ENCODE measurements around the gene PWWP2B.
"Not testable (repeated sequence)": the region's sequence is repeated elsewhere in the genome, so short reads cannot be mapped to it uniquely, and the experiment has no call there.

Gene PWWP2B

DNA sequence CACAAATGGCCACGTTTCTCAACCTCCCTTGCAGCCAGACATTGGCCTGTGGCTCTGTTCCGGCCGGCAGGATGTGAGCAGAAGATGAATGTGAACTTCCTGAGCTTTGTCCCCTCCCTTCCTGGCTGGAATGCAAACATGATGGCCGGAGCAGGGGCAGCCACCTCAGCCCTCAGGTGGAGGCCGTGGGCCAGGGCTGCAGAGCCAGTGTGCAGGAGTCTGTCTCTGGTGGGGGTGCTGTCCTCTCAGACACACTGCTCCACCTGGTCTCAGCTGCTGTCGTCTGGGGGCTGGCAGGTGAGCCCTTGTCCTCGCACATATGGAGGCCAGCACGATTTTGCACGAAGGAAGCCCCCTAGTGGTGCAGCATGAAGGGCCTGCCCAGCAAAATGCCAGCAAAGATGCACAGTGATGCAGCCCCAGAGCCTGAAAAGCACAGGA is 25.3 kb upstream of the PWWP2B start:
- Histone ChIP-seq H3K27me3 (ENCODE audit: control insufficient read depth, insufficient read depth, low read length) (no peaks in the 10 kb centered on the region), H3K4me1 (ENCODE audit: control insufficient read depth, insufficient read depth, low read length) (peaks cover 2% of the 10 kb centered on the region; the same call in 1 of the 2 replicates), H3K4me3 (ENCODE audit: low read length) (no peak overlapping the region), H3K36me3 (ENCODE audit: control insufficient read depth, insufficient read depth, low read length) (no peaks in the 10 kb centered on the region), H3K9me3 (ENCODE audit: control insufficient read depth, insufficient read depth, low read length) (no peaks in the 10 kb centered on the region), H3K27ac (ENCODE audit: low read length) (no peak overlapping the region)
- no CpG with 5 or more reads among the region's 9 CpGs for WGBS (ENCODE audit: insufficient coverage, insufficient read length)
- no peak for DNase-seq (ENCODE audit: low read depth, low spot score)

- no peak for DNase-seq (ENCODE audit: low read depth, low spot score)
- Histone ChIP-seq H3K4me1 (ENCODE audit: control insufficient read depth, insufficient read depth, low read length) (peaks cover 2% of the 10 kb centered on the region; the same call in 1 of the 2 replicates), H3K36me3 (ENCODE audit: control insufficient read depth, insufficient read depth, low read length) (no peaks in the 10 kb centered on the region), H3K27ac (ENCODE audit: low read length) (no peak overlapping the region), H3K4me3 (ENCODE audit: low read length) (no peak overlapping the region), H3K9me3 (ENCODE audit: control insufficient read depth, insufficient read depth, low read length) (no peaks in the 10 kb centered on the region), H3K27me3 (ENCODE audit: control insufficient read depth, insufficient read depth, low read length) (no peaks in the 10 kb centered on the region)
- no CpG with 5 or more reads among the region's 16 CpGs for WGBS (ENCODE audit: insufficient coverage, insufficient read length)
These were observed 24.4 kb upstream of the PWWP2B start for GRCh38 chr10:132372516-132373095.

DNA sequence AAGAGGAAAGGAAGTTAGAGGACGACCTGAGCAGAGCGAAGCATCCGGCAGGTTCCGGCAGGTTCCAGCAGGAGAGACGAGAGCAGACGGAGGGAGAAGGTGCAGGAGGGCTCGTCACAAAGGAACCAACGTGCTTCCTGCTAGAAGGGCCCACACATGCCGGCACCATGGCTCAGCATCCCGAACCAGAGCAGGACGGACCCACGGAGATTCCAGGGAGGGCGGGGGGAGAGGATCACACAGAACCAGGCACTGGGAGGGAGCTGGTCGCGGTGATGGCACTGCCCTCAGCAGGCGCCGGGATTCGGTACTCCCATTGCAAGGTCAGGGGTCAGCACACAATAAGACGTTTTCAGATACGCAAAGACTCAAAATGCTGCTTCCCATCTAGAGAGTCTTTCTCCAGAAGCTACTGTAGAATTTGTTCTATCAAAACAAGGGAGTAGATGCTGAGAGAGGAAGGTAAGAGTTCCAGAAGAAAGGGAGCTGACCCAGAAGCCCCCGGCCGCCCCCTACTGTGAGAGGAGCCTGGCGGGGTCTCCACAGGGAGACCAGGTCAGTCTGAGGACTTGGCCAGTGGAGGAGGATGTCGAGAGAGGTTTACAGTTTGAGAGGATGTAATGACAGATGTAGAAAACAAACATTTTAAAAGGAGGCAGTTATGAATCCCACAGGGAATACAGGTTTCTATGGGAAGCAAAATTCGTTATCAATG is 23.6 kb upstream of the PWWP2B start:
- Histone ChIP-seq H3K4me3 (ENCODE audit: low read length) (no peak overlapping the region), H3K9me3 (ENCODE audit: control insufficient read depth, insufficient read depth, low read length) (no peaks in the 10 kb centered on the region), H3K27ac (ENCODE audit: low read length) (no peak overlapping the region), H3K4me1 (ENCODE audit: control insufficient read depth, insufficient read depth, low read length) (peaks cover 2% of the 10 kb centered on the region; the same call in 1 of the 2 replicates), H3K27me3 (ENCODE audit: control insufficient read depth, insufficient read depth, low read length) (no peaks in the 10 kb centered on the region), H3K36me3 (ENCODE audit: control insufficient read depth, insufficient read depth, low read length) (no peaks in the 10 kb centered on the region)
- no CpG with 5 or more reads among the region's 25 CpGs for WGBS (ENCODE audit: insufficient coverage, insufficient read length)
- DNase-seq (ENCODE audit: low read depth, low spot score), result no peak

GRCh38 chr10:132374176-132374575 is 22.8 kb upstream of the PWWP2B start:
- no CpG with 5 or more reads among the region's 8 CpGs for WGBS (ENCODE audit: insufficient coverage, insufficient read length)

DNA sequence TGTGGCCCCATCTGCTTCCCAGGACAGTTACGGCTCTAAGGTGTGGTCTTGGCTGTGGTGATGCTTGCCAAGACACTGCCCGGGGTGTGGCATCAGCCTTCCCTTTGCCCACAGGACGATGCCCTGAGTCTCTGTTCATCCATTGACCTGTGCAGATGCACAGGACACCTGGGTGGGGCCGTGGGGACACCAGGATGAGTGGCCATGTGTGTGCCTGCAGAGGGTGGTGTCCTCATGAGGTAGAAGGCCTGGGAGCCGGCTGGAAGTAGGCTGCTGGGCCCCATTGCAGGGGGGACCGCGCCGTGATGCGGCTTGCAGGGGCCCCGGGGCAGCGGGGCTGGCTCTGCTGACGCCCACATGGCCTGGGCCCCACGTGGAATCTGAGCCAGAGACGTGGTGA is 22.4 kb upstream of the PWWP2B start:
- Histone ChIP-seq H3K9me3 (ENCODE audit: control insufficient read depth, insufficient read depth, low read length) (no peaks in the 10 kb centered on the region), H3K27ac (ENCODE audit: low read length) (no peak overlapping the region), H3K36me3 (ENCODE audit: control insufficient read depth, insufficient read depth, low read length) (no peaks in the 10 kb centered on the region), H3K27me3 (ENCODE audit: control insufficient read depth, insufficient read depth, low read length) (no peaks in the 10 kb centered on the region), H3K4me3 (ENCODE audit: low read length) (no peak overlapping the region), H3K4me1 (ENCODE audit: control insufficient read depth, insufficient read depth, low read length) (no peaks in the 10 kb centered on the region)
- WGBS (ENCODE audit: insufficient coverage, insufficient read length), result no CpG with 5 or more reads among the region's 14 CpGs
- no peak for DNase-seq (ENCODE audit: low read depth, low spot score)

More at GRCh38 chr10:132374176-132374575, 22.8 kb upstream of the PWWP2B start:
- Histone ChIP-seq H3K27ac (ENCODE audit: low read length) (no peak overlapping the region), H3K9me3 (ENCODE audit: control insufficient read depth, insufficient read depth, low read length) (no peaks in the 10 kb centered on the region), H3K4me1 (ENCODE audit: control insufficient read depth, insufficient read depth, low read length) (peaks cover 2% of the 10 kb centered on the region; the same call in 1 of the 2 replicates), H3K36me3 (ENCODE audit: control insufficient read depth, insufficient read depth, low read length) (no peaks in the 10 kb centered on the region), H3K27me3 (ENCODE audit: control insufficient read depth, insufficient read depth, low read length) (no peaks in the 10 kb centered on the region), H3K4me3 (ENCODE audit: low read length) (no peak overlapping the region)
- DNase-seq (ENCODE audit: low read depth, low spot score), result no peak

- H3K36me3 ChIP-seq (ENCODE audit: control insufficient read depth, insufficient read depth, low read length), result no peaks in the 10 kb centered on the region
- H3K9me3 ChIP-seq (ENCODE audit: control insufficient read depth, insufficient read depth, low read length), result no peaks in the 10 kb centered on the region
- H3K4me3 ChIP-seq (ENCODE audit: low read length), result no peak overlapping the region
- no peak for DNase-seq (ENCODE audit: low read depth, low spot score)
- H3K27ac ChIP-seq (ENCODE audit: low read length), result no peak overlapping the region
- no peaks in the 10 kb centered on the region for H3K4me1 ChIP-seq (ENCODE audit: control insufficient read depth, insufficient read depth, low read length)
- WGBS (ENCODE audit: insufficient coverage, insufficient read length), result no CpG with 5 or more reads among the region's 26 CpGs
- no peaks in the 10 kb centered on the region for H3K27me3 ChIP-seq (ENCODE audit: control insufficient read depth, insufficient read depth, low read length)
These were observed 21.7 kb upstream of the PWWP2B start for GRCh38 chr10:132375116-132375794.

GRCh38 chr10:132375795-132376297 is 21.2 kb upstream of the PWWP2B start:
- Histone ChIP-seq H3K9me3 (ENCODE audit: control insufficient read depth, insufficient read depth, low read length) (no peaks in the 10 kb centered on the region), H3K27me3 (ENCODE audit: control insufficient read depth, insufficient read depth, low read length) (no peaks in the 10 kb centered on the region), H3K4me1 (ENCODE audit: control insufficient read depth, insufficient read depth, low read length) (no peaks in the 10 kb centered on the region), H3K36me3 (ENCODE audit: control insufficient read depth, insufficient read depth, low read length) (no peaks in the 10 kb centered on the region), H3K4me3 (ENCODE audit: low read length) (no peak overlapping the region), H3K27ac (ENCODE audit: low read length) (no peak overlapping the region)
- no CpG with 5 or more reads among the region's 4 CpGs for WGBS (ENCODE audit: insufficient coverage, insufficient read length)
- no peak for DNase-seq (ENCODE audit: low read depth, low spot score)

DNA sequence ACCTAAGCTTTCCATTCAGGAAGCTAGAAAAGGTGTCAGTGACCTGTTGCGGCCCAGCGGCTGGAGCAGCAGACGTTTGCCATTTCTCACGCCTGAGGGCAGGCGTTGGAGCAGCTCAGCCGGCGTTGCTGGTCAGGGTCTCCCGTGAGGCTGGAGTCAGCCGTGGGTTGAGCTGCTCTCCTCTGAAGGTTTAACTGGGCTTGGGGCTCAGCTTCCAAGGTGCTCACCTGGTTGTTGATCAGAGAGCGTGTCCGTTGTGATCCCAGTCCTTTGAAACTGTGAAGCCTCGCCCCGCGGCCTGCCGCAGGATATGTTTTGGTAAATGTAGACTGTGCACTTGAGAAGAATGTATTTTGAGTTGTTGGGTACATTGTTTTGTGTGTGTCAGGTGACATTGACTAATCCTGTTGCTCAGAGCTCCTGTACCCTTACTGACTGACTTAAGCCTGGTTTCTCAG is 20.6 kb upstream of the PWWP2B start:
- WGBS (ENCODE audit: insufficient coverage, insufficient read length), result no CpG with 5 or more reads among the region's 15 CpGs
- Histone ChIP-seq H3K36me3 (ENCODE audit: control insufficient read depth, insufficient read depth, low read length) (no peaks in the 10 kb centered on the region), H3K27ac (ENCODE audit: low read length) (no peak overlapping the region), H3K4me3 (ENCODE audit: low read length) (no peak overlapping the region), H3K4me1 (ENCODE audit: control insufficient read depth, insufficient read depth, low read length) (no peaks in the 10 kb centered on the region), H3K27me3 (ENCODE audit: control insufficient read depth, insufficient read depth, low read length) (no peaks in the 10 kb centered on the region), H3K9me3 (ENCODE audit: control insufficient read depth, insufficient read depth, low read length) (no peaks in the 10 kb centered on the region)
- no peak for DNase-seq (ENCODE audit: low read depth, low spot score)

GRCh38 chr10:132377326-132377725 is 19.7 kb upstream of the PWWP2B start:
- H3K27me3 ChIP-seq (ENCODE audit: control insufficient read depth, insufficient read depth, low read length), result no peaks in the 10 kb centered on the region
- no peaks in the 10 kb centered on the region for H3K36me3 ChIP-seq (ENCODE audit: control insufficient read depth, insufficient read depth, low read length)
- H3K27ac ChIP-seq (ENCODE audit: low read length), result no peak overlapping the region
- H3K4me1 ChIP-seq (ENCODE audit: control insufficient read depth, insufficient read depth, low read length), result no peaks in the 10 kb centered on the region
- no CpG with 5 or more reads among the region's 7 CpGs for WGBS (ENCODE audit: insufficient coverage, insufficient read length)
- H3K4me3 ChIP-seq (ENCODE audit: low read length), result no peak overlapping the region
- no peak for DNase-seq (ENCODE audit: low read depth, low spot score)
- no peaks in the 10 kb centered on the region for H3K9me3 ChIP-seq (ENCODE audit: control insufficient read depth, insufficient read depth, low read length)

GRCh38 chr10:132379026-132379425 is 18.0 kb upstream of the PWWP2B start:
- H3K36me3 ChIP-seq (ENCODE audit: control insufficient read depth, insufficient read depth, low read length); H3K27me3 ChIP-seq (ENCODE audit: control insufficient read depth, insufficient read depth, low read length); DNase-seq (ENCODE audit: low read depth, low spot score); H3K9me3 ChIP-seq (ENCODE audit: control insufficient read depth, insufficient read depth, low read length); H3K27ac ChIP-seq (ENCODE audit: low read length); H3K4me1 ChIP-seq (ENCODE audit: control insufficient read depth, insufficient read depth, low read length); H3K4me3 ChIP-seq (ENCODE audit: low read length): not testable (repeated sequence)
- WGBS (ENCODE audit: insufficient coverage, insufficient read length), result no CpG with 5 or more reads among the region's 16 CpGs
